ENCODE measurements around the gene SLC22A23.

The SLC22A23 gene

DNA sequence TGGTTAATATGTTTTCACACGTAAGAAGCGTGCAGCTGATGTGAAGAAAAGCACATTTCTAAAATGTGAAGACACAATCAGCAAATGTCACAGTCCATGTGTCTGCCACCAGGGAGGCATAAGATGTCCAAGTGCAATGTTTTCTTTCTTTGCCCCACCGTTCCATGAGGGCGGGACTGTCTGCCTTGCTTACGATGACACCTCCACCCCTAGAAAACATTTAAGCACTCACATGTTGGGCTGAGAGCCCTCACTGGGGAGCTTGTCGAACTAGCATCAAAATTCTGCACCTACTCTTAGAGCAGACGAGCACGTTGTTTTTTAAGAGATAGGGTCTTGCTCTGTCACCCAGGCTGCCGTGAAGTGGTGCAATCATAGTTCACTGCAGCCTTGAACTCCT, 140.5 kb downstream of the SLC22A23 start:
- TF ChIP-seq, protein P1, sequence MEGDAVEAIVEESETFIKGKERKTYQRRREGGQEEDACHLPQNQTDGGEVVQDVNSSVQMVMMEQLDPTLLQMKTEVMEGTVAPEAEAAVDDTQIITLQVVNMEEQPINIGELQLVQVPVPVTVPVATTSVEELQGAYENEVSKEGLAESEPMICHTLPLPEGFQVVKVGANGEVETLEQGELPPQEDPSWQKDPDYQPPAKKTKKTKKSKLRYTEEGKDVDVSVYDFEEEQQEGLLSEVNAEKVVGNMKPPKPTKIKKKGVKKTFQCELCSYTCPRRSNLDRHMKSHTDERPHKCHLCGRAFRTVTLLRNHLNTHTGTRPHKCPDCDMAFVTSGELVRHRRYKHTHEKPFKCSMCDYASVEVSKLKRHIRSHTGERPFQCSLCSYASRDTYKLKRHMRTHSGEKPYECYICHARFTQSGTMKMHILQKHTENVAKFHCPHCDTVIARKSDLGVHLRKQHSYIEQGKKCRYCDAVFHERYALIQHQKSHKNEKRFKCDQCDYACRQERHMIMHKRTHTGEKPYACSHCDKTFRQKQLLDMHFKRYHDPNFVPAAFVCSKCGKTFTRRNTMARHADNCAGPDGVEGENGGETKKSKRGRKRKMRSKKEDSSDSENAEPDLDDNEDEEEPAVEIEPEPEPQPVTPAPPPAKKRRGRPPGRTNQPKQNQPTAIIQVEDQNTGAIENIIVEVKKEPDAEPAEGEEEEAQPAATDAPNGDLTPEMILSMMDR (conservative IDR thresholded peaks at IDR 0.05; ENCODE audit: low read depth, low read length), result no peak
- DNase-seq (ENCODE audit: low read depth), result no peak
- H3K4me3 ChIP-seq (ENCODE audit: low read length), result no peak overlapping the region

DNA sequence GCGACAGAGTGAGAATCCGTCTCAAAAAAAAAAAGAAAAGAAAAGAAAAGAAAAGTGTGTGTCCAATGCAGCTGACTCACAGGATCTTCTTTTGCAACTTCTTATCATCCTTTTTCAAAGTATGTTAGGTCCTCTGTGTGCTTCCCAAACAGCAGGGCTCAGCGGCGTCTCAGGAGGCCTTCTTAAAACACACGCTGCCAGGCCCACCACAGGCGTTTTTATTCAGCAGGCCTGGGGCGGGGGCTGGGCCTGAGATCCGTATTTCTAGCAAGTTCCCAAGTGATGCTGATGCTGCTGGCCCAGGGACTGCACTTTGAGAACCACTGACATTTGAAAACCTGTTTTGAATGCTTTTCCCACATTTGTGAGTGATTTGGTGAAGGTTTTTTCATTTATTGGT, 141.0 kb downstream of the SLC22A23 start:
- TF ChIP-seq, protein P1 (conservative IDR thresholded peaks at IDR 0.05; ENCODE audit: low read depth, low read length), result no peak
- DNase-seq (ENCODE audit: low read depth), result no peak
- no peak overlapping the region for H3K4me3 ChIP-seq (ENCODE audit: low read length)

DNA sequence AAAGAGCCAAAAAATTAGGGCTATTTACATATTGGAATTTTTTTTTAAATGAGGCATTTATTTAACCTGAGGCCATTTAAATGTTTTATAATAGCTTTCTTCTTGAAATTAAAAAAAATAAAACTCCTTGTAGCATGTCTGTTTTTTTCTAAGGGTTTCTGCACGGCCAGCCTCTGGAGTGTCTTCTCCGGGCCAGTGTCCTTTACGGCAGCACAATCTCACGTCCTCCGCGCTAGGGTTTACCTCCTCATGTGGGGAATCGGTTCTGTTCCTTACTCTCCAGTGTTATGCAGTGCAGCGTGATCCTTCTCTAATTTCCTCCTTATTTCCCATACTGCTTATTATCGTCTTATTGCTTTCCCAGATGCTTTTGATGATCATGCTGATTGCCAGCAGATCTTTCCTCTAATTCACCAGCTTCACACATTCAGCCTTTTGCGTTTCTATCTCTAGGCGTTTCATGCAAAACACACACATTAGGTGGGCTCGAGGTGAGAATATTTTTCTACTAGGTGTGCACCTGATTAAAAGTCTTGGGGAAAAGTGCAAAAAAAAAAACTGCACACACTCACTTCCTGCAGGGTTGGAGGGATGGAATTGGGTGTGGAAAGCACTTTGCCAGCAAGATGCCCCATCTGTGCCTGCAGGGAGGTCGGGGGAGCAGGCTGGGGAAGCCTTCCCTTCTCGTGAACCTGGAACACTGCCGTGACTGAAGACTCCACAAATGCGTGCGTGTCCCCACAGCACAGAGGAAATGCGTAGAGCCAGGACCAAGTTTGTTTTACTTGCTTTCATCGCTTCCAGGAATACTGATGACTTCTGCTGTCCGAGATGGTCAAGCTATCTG, 142.0 kb downstream of the SLC22A23 start:
- no peak for DNase-seq (ENCODE audit: low read depth)
- TF ChIP-seq, protein P1 (conservative IDR thresholded peaks at IDR 0.05; ENCODE audit: low read depth, low read length), result no peak
- H3K4me3 ChIP-seq (ENCODE audit: low read length), result no peak overlapping the region

DNA sequence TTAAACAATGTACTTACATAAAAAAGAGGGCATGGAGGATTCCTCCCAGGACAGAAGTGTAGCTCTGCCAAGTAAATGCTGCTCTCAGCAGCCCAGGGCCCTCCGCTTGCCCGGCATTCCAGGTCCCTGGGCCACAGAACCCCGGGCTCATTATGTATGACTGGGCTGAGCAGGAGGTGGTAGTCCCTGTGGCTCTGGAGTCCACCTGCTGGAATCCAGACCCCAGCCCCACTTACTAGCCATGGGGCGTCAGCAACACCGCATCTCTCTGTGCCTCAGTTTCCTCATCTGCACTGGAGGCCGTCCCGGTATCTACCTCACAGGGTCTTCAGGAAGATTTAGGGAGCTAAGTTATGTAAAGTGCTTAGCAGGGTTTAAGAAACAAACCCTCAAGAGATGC, 142.7 kb downstream of the SLC22A23 start:
- TF ChIP-seq, protein P1 (conservative IDR thresholded peaks at IDR 0.05; ENCODE audit: low read depth, low read length), result no peak
- no peak overlapping the region for H3K4me3 ChIP-seq (ENCODE audit: low read length)
- no peak for DNase-seq (ENCODE audit: low read depth)

DNA sequence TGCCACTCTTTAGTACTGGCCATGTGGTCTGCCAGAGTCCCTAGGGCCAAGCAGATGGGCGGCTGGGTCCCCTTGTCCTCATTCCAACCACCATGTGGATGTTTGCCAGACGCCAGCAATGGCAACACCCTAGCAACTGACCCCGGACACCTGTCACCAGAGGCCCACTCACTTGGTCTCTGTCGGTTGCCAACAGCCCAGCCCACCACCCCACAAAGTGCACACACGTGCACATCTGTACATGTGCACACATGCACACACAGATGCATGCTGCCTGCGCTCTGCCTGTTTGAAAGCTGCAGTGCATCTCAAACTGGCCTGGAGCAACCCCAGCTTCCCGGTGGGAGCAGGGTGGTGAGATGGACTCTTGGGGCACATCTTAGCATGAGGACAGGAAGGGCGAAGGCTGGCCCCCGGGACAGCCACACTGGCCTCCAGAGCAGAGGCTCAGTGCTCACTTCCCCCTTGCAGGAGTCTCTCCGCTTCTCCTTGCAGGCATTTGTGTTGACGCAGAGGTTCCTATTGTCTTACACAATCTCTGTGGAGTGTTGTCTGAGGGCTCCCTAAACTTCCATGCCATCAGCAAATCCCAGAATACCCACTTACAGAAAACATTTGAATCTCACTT, 144.1 kb downstream of the SLC22A23 start:
- DNase-seq (ENCODE audit: low read depth), result no peak
- H3K4me3 ChIP-seq (ENCODE audit: low read length), result no peak overlapping the region
- TF ChIP-seq, protein P1 (conservative IDR thresholded peaks at IDR 0.05; ENCODE audit: low read depth, low read length), result no peak

DNA sequence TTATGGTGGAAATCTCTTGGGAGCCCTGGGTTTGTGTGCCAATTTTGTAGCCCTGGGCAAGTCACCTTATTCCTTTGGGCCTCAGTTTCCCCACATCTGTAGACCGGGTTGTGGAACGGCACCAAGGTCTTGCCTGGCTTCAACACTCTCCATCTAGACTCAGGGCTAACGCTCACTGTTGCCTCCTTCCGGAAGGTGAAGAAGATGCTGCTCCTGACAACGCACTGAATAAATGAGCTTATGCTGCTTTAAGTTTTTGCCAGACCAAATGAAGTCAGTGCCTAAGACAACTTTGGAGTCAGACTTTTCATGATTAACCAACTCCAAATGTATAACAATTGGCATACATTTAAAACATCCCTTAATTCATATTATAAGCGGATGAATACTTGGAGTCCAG, 145.0 kb downstream of the SLC22A23 start:
- TF ChIP-seq, protein P1 (conservative IDR thresholded peaks at IDR 0.05; ENCODE audit: low read depth, low read length), result no peak
- DNase-seq (ENCODE audit: low read depth), result no peak
- no peak overlapping the region for H3K4me3 ChIP-seq (ENCODE audit: low read length)

DNA sequence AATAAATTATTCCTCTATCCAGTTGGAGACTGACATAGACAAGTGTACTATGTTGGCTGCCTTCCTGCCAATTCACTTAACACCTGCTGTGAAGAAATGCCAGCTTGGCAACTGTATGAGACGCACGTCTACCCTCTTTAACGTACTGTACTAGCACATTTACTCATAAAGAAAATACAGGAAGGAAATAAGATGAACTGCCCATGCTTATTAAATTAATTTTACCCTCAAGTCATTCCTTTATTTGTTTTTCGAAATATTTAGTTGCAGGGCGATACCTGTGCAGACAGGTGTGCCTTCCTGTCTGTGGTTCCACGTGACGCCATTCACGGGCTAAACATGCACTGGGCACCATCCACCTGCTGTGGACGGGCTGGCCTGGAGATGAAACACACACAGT, 146.1 kb downstream of the SLC22A23 start:
- TF ChIP-seq, protein P1 (conservative IDR thresholded peaks at IDR 0.05; ENCODE audit: low read depth, low read length), result no peak

More for the DNA sequence above, 146.1 kb downstream of the SLC22A23 start:
- no peak overlapping the region for H3K4me3 ChIP-seq (ENCODE audit: low read length)
- DNase-seq (ENCODE audit: low read depth), result no peak

All from retinal pigment epithelial cell (primary cell).